ENCODE data around the gene ABCB9.
A peak's percentile ranks its signal among the peaks of the same experiment; 100 is the strongest.
"Not testable (repeated sequence)": the region's sequence is repeated elsewhere in the genome, so short reads cannot be mapped to it uniquely, and the experiment has no call there.

ABCB9 gene

DNA sequence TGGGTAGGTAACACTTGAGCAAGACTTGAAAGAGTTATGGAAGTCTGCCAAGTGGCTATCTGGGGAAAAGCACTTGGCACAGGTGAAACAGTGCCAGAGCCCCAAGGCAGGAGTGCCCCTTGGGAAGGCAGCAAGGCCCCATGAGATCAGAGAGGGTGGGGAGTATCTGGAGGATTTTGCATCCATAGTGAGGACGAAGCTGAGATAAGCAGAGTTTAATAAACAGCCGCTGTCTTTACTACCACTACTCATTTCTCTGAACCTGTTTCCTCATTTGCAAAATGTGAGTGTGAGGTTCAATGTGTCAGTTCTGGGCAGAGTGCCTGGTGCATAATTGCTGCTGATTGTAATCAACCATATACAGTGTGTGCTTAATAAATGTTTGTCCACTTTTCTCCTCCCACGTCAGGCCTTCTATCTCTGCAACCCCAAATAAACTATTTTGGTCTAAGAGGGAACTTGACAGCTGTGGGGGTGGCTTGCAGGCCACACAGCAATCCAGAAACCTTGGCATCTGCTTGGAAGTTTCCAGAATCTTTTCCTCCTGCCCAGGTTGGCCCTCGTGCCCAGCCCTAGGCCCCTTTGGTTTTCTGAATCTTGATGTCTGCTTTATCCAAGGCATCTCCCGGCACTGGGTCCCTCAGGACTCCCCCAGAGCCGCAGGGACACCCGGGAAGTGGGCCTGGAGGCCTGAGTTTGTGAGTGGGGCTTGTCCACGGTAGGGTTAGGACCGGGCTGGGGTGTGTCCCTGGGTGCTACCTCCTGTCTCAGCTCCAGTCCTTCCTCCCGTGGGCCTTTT lies 4.5 kb downstream of the ABCB9 start:
- no peak for DNase-seq

DNA sequence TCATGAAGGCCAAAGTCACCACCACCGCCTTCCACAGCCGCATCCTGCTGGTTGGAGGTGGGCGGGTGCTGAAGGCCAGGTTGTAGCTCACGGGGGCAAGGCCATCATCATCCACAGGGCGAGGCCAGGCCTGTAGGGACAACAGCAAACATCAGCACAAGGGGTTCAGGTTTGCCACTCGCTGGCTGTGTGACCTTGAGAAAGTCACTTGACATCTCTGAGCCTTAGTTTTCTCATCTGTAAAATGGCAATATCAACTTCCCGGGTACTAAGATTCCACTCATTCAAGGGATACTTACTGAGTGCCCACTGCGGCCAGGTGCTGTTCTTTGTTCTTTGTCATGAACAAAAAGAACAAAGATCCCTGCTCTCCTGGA lies 6.1 kb downstream of the ABCB9 start:
- DNase-seq: no peak

DNA sequence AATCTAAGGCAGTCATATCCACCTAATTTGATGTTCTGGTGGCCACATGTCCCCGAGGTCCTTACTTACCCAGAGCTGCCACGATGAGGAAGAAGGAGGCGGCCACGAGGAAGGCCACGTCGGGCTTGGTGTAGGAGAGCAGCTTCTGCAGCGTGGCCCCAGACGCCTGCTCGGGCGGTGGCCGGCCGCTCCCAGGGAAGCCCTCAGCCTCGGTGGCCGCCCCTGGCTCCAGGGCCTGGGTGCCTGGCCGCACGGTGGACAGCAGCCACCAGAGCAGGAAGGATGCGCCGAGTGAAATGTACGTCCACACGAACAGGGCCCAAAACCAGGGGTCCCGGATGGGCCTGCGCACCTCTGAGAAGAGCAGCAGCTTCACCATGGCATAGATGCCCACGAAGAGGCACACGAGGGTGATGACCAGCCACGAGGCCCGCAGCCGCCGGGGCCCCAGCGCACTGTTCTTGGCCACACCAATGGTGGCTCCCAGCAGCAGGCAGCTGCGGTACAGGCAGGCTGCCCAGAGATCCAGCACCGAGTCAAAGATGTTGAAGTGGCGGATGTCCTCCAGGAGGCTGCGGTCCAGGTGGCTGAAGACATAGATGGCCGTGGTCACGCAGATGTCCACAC lies 6.6 kb downstream of the ABCB9 start:
- no peak for DNase-seq

DNA sequence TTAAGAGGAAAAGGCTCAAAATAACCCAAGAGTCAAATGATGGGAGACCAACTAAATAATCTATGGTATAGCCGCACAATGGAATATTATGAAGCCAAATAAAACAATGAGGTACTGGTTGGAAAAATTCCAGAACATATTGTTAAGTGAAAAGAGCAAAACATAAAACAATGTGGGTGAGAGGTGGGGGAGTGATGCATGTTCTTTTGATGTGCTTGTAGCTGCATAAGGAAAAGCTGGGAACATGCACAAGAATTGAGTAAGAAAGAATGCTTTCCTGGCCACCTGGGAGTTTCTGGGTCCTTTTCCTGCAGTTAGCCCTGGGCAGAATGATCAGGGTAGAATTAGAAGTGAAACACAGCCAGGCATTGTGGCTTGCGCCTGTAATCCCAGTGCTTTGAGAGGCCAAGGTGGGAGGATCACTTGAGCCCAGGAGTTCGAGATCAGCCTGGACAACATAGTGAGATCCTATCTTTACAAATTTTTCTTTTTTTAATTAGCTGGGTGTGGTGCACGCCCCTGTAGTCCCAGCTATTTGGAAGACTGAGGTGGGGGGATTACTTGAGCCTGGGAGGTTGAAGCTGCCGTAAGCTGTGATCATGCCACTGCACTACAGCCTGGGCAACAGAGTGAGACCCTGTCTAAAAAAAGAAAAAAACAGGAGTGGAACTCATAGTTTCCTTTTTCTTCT lies 7.9 kb downstream of the ABCB9 start:
- DNase-seq: no peak

DNA sequence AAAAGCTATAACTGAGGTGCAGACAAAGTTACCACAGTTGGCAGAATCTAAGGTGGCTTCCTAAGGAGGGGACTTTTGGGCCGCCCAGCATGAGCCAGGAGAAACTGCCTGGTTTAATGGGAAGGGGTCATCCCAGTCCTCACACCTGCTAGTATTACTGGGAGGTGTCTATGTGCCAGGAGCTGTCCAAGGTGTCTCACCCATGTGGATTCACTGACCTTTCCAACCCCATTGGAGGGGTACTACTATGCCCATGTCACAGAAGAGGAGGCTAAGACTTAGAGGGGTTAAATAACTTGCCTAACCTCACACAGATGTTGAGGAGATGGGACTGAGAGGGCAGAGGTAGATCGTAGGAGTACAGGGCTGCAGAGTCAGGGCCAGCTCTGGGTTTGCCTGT lies 10.2 kb downstream of the ABCB9 start:
- DNase-seq: no peak

DNA sequence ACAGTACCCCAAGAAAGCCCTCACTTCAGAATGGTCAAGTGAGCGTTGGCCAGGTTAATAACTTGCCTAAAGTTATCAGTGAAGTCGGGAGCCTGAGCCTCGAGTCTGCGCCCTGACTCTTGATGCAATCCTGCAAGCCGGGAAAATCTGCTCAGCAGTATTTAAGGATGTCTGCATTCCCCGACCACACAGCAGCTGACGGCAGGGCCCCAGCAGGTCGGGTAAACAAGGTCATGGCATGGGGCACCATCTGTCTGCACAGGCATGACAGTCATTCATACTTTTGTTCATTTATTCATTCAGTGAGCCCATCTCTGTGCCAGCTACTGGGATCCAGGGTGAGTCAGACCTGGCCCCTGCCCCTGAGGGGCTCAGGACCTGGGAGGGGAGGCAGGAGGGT lies 11.1 kb downstream of the ABCB9 start:
- DNase-seq: no peak

DNA sequence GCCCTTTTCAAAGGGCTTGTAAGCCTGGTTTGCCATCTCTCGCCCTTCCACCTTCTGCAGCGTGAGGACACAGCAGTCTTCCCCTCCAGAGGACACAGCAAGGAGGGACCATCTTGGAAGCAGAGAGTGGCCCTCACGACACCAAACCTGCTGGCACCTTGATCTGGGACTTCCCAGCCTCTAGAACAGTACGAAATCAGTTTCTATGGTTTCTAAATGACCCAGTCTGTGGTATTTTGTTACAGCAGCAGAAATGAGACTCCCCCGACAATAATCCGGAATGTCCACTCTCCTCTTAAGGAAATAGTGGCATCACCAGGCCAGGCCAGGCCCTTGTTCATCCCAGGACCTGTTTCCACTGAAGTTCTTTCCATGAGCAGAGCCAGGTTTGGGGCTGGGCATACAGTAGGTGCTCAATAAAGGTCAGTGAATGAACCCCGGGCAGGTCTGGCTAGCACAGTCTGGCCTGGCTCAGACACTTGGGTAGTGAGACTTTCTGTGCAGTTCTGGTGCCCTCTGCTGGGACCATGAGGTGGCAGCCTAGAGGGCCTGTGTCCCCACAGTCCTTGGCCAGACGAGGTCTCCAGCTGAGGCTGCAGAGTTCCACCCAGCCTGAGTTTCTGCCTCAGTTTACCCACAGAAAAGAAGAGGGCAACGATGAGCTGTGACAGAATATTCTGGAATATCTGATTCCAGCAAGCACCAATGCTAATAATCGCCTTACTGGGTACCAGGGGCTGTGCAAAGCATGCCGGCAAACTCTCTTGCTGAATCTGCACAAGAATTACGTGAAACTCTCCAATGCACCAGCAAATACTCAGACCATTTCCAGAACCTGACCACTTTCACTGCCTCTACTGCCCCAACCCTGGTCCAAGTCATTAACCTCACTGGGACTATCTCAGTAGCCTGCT lies 14.0 kb downstream of the ABCB9 start:
- DNase-seq: peak; percentile 78

DNA sequence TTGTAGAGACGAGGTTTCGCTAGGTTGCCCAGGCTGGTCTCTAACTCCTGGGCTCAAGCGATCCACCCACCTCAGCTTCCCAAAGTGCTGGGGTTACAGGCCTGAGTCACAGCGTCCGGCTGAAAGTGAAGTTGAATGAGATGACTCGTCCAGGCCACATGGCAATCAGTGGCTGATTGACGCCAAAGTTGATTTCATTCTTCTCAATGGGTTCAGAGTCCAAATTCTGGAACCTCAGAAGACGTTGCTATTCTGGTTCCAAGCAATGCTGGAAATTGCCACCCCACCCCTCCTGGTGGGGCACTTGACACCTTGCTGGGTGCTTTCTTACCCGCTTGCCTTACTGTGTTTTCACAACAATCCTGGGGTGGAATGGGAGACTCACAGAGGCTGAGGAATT lies 14.9 kb downstream of the ABCB9 start:
- no peak for DNase-seq

DNA sequence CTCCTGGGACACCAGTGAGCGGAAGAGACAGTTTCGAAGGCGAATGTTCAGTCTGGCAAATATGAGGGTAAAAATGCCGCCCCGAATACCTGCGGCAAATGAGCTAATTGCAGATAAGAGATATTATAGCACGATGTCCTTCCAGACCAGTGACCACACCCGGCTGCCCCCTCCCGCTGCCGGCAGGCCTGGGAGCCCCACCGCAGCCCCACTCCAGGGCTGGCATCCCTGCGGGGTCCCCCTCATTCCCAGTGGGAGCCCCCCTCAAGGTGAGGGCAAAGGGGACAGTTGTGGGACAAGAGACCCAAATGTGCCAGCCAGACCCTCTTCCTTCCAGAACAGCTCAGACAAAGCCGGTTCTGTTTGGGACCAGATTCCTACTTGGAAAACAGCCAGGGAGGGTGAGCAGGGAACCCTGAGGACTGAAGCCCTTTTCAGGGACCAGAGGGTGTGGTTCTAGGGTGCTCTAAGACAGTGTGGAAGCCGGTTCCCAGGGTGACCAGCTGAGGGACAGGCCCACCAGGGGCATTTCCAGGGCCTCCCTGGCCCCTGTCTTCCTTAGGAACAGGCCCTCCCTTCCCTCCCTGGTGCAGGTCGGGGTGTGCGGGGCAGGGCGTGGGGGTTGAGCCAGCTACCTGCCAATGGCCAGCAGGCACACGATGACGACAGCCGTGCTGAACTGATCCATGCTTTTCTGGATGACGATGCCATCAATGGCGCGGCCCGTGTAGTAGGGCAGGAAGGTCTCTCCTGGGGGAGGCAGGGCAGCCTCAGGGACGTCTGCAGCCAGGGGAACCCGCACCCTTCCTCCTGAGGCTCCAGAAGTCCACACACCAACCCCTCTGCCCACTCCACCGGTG lies 16.2 kb downstream of the ABCB9 start:
- DNase-seq: no peak

DNA sequence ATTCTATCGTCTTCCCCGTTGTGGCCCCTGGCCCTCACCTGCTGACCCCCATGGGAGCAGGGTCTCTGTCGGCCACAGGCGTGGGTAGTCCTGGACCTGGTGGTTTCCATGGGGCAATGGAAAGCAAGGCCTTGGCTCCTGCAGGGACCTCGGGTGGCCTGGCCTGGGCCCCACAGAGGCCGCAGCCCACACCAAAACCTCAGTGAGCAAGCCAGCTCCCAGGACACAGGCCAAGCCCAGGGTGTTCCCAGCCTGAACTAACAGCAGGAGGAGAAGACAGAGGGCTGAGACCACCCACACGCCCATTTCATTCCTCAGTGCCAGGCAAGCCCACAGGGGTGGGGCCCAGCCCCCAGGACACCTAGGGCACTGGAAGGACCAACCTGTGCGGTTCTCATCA lies 16.9 kb downstream of the ABCB9 start:
- no peak for DNase-seq

DNA sequence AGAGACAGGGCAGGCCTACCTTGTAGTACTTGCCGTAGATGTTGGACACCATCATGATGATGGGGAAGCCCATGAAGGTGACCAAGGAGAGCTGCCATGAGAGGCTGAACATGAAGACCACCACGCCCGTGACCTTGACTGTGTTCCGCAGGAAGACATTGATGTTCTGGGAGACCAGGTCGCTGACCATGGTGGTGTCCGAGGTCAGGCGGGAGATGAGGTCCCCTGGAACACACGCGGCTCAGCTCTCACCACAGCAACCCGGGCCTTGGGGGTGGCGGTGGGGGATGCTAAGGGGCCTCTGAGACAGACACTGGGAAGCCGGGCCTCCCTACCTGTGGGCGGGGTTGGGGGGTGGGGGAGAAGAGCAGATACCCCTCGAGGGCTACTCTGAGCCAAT lies 17.7 kb downstream of the ABCB9 start:
- DNase-seq: no peak

DNA sequence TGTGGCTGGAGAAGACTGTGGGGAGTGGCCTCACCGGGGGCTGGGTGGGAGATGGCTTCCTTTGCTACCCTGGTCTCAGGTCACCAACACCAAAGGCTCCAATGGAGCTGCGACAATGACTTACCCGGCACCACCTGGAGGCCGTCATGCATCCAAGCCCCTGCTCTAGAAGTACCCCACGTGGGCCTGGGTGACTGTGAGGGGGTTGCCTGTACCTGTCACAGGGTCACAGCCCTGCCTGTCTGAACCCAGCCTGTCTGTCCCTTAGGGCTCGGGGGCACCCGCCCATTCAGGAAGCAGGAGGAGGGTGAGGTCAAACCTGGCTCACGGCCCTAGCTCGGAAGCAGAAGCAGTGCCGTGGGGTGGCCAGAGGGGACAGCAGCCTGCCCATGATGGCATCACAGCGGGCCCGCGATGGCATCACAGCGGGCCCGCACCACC lies 18.9 kb downstream of the ABCB9 start:
- DNase-seq: peak; percentile 58

DNA sequence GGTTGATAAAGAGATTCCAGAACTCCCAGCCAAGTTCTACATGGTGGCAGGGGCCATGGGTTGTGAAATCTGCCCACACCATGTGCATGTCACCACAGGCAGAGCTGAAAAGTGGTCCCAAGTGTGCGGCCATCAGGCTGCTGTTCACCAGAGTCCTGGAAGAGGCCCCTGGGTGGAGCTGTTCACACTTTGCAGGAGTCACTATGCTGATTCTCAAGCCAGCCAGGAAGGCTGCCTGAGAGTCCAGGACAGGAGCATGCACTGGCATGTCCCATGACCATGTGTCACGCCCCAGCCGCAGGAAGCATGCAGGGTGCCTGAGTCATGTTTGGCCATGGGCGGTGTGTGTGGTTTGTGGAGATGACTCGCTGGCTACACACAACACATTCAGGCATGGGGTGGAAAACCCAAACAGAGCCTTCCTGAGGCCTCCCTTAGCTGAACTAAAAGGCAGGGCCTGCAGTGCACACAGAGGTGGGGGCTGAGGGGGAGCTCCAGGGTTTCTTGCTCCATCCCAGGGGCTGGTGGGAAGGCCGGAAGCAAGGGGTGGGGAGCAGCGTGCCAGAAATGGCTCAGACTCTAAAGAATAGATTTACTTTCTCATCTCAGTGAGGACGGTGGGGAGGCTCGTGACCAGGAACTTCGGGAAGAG lies 19.4 kb downstream of the ABCB9 start:
- peak; percentile 89 for DNase-seq

DNA sequence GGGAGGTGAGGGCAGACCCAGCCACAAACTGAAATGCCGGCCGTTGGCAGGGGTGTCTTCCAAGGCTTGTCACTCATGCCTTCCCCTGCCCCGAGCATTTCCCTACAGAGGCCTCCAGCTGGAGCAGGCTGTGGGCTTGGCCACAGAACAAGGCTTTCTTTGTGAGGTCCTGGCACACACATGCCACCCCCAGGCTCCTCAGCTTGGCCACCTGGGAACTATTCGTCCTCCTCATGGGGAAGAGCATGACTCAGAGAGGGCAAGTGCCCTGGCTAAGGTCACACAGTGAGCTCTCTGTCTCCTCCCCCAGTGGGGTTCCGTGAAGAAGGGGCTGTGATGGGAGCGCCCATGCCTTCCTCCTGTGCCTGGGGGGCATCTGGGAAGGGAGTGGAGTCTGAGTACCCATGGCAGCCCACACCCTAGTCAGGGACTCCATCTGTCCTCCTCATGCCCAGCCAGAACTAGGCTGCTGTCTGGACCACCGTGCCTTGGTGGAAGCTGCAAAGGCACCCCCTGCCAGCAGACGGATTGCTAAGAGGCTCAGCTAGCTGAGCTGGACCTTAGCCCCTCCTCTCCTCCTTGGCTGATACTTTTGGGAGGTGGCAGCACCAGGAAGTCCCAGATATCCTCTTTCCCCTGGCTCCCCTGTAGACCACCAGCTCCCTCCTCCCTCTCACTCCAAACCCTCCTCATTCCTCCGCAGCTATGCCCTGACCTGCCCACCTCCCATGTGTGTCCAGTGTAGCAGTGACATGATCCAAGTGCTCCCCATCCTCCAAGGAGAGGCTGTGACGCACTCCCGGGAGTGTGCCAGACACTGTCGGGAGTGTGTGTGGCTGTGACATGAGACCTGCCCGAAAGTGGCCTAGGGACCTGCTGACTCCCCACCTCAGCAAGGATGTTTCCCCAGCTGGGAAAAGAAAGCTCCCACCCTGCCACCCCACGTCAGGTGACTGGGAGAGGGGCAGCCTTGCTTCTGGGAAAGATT lies 21.4 kb downstream of the ABCB9 start:
- no peak for DNase-seq

DNA sequence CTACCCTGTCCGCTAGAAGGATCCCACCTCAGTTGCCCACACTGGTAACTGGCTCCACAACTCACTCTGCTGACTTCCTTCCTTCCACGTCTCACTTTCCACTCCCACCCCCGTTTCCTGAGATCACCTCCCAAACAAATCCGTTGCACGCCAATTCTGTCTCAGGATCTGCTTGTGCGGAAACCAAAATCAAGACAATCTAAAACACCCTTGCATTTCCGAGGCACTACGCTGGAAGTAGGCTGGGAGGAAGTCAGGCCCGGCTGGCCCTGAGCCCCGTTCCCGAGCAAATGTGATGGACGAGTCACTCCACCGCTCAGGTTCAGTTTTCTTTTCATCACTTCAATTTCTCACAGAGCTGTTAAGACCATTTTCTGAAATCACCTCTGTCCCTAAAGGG lies 23.1 kb downstream of the ABCB9 start:
- DNase-seq: no peak

DNA sequence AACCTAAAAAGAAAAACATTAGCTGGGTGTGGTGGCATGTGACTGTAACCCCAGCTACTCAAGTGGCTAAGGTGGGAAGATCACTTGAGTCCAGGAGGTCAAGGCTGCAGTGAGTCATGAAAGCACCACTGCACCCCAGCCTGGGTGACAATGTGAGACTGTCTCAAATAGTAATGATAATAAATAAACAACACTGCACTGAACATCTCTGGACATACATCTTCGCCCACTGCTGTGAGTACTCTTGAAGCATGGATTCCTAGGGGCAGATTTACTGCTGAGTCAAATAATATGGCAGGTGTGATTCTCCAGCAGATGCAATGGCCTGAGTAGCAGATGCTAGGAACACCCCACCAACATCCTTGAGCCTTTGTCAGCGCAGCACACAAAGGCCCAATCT lies 23.6 kb downstream of the ABCB9 start:
- DNase-seq: no peak

DNA sequence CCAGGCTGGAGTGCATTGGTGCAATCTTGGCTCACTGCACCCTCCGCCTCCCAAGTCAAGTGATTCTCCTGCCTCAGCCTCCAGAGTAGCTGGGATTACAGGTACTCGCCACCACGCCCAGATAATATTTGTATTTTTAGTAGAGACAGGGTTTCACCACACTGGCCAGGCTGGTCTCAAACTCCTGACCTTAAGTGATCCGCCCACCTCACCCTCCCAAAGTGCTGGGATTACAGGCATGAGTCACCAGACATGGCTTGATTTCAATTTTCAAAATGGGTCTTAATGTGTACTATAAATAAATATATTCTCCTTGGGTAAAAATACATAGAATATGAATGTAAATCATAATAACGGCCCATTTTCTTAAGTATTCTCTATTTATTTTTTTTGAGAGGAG lies 24.9 kb downstream of the ABCB9 start:
- DNase-seq: not testable (repeated sequence)

DNA sequence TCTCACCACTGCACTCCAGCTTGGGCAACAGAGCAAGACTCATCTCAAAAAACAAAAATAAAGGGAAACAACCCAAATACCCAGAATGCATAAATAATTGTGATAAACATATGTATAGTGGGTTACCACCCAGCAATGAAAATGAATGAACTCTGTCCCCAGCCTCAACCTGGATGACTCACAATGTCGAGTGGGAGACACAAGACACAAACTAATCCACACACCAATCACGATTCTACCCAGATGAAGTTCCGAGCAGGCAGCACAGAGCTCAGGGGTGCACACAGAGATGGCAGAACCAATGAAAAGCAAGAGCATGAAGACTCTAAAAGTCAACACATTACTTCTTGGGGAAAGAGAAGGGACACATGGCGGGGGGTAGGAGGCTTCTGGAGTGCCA lies 27.1 kb downstream of the ABCB9 start:
- DNase-seq: no peak

DNA sequence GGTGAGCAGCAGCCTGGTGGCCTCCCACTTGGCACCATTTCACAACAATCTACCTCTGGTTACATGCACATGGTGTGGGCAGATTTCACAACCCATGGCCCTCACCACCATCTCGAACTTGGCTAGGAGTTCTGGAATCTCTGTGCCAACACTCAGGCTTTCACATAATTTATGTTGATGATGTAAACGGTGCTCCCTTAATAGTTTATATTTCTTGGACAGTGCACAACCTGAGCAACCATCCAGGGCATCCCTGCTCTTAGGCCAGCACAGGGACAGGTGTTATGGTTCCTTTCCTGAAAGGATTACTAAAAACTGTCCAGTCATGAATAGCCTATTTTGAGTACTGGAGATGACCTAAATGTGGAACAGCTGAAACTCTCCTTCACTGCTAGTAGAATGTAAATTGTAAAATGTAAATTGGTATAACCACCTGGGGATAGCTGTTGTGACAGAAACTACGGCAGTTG lies 28.6 kb downstream of the ABCB9 start:
- DNase-seq: no peak

DNA sequence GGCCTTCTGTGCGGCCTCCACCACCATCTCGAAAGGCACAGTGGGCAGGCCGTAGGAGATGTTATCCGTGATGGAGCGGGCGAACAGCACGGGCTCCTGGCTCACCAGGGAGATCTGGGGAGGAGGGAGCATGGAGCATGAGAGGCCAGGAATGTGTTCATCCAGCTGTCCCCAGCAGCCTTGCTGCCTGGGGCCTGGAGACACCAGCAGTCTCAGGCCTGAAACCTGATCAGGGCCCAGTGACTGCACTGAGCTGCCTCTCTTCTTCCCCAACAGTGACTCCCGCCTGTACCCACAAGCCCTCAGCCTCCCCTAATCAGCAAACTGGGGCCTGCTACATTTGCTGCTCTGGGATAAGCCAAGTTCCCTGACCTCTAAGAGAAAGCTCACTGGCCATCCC lies 30.9 kb downstream of the ABCB9 start:
- no peak for DNase-seq
